Aorta (tissue), 5 donors: ENCODE data around the gene AGBL1. TPM values are rescaled to one million over a fixed set of nuclear protein-coding genes. Genes with fewer than 3 reads are reported as not detected.

Source experiments
- ATAC-seq: fragments of 200-7000 bp; cut with Tn5 transposase; one replicate; pipeline ENCODE4 v1.9.1; 2022; ENCODE audit warnings: moderate library complexity; ENCODE audit not compliant: low FRiP score
- DNase-seq, 2 donors: peaks; one replicate each; pipeline ENCODE4 v3.0.0-alpha.2; 2020
- H3K27ac ChIP-seq, 2 donors: one replicate each; pipeline ENCODE4 v1.5.1; 2013; ENCODE audit warnings: low read length in 2 of 2, mild to moderate bottlenecking in 2 of 2, moderate library complexity in 2 of 2, control low read depth in 1 of 2, inconsistent platforms in 1 of 2, low read depth in 1 of 2
- H3K27me3 ChIP-seq, 2 donors: one replicate each; pipeline ENCODE4 v1.6.1; 2013; ENCODE audit warnings: control low read depth in 1 of 2, low read length in 1 of 2, mild to moderate bottlenecking in 1 of 2, moderate library complexity in 1 of 2; ENCODE audit not compliant: insufficient read depth in 2 of 2, control insufficient read depth in 1 of 2
- H3K36me3 ChIP-seq, 2 donors: one replicate each; pipeline ENCODE4 v1.6.1; 2013; ENCODE audit warnings: control low read depth in 1 of 2, low read length in 1 of 2, mild to moderate bottlenecking in 1 of 2; ENCODE audit not compliant: insufficient read depth in 2 of 2, control insufficient read depth in 1 of 2
- H3K4me1 ChIP-seq, 2 donors: one replicate each; pipeline ENCODE4 v1.6.1; 2013; ENCODE audit warnings: low read length in 2 of 2, control low read depth in 1 of 2, mild to moderate bottlenecking in 1 of 2, moderate library complexity in 1 of 2; ENCODE audit not compliant: insufficient read depth in 2 of 2, control insufficient read depth in 1 of 2
- H3K4me3 ChIP-seq, 2 donors: one replicate each; pipeline ENCODE4 v1.5.1; 2013; ENCODE audit warnings: low read length in 2 of 2, control low read depth in 1 of 2, mild to moderate bottlenecking in 1 of 2
- H3K9me3 ChIP-seq: one replicate; pipeline ENCODE4 v1.6.1; 2013; ENCODE audit warnings: mild to moderate bottlenecking, low read length; ENCODE audit not compliant: control insufficient read depth
- WGBS, 2 donors: extraction: QIAGEN DNeasy Blood & Tissue Kit; methylation state at CpG; one replicate each; pipeline ENCODE4 v1.1.7; 2013; 5-methylcytosine and 5-hydroxymethylcytosine counted together
- intact Hi-C, 2 donors: fragments of 100-400 bp; cut with DNase I; formaldehyde crosslinking; loops; one replicate each; pipeline versions ENCODE4 v1.14.2 to v1.15.0; 2022
- long read RNA-seq, 2 donors: library from polyadenylated mRNA; unstranded; transcript quantifications; one replicate each; pipeline ENCODE4 v2.0.0, GENCODE V29; 2020 to 2021
- polyA plus RNA-seq, 2 donors: library from polyadenylated mRNA; stranded (reverse); fragments of 200-250 nt; gene quantifications; one replicate each; pipeline ENCODE4 v1.2.3, GENCODE V29; 2013
- total RNA-seq, 2 donors: library from RNA; stranded (reverse); fragmentation: NEBNext Ultra II Directional; extraction: Animal tissue kit (Norgen Biotek cat#: 25700); gene quantifications; one replicate each; pipeline ENCODE4 v1.2.1, GENCODE V29; 2021
- donor health status: healthy with polysubstance abuse.
- donor health status: Bipolar disorder and iron deficiency.
- donor health status: DM: no; HTN: no; CAD: no.
- donor health status: DM: no; HTN: no; CAD: no.
- donor health status: DM: yes; HTN: yes; CAD: no.

AGBL1 gene
- total RNA-seq (under 1 TPM in 1 of 2 donors, not detected in 1; 0.21 TPM), polyA plus RNA-seq (not detected)
- long read RNA-seq, donor 1, result 0 reads
- long read RNA-seq, donor 2, result 0 reads

DNA sequence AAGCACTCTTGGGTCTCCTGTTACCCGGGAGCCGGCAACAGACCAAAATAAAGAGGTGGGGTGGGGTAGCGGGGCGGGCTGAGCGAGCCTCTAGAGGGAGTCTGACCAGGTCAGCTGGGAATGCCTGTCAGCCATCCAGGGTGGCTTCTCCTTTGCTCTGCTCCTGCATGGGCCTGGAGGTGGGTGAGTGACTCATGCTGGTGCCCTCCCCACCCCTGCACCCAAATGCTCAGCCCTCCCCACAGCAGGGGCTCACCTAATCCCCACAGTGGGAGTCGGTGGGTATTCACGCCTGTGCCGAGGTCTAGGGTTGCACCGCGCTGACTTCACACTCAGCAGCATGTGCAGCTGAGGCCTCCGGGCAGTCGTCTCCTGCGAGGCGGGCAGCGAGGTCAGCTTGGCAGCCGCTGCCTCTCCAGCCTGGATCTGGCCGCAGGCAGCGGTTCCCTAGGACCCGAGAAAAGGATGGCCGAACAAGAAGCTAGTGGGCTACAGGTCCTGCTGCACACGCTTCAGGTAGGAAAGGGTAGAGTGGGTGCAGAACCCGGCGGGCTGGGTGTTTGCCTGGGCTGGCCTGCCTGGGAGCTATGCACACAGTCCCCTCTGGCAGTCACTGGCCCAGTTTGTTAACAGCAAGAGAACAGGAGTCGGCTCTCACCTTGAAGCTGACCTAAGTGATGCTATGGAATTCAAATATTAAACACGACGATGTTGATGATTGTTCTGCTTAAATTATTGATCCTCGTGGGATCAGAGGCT, at the start of gene AGBL1:
Gene AGBL1 (plus strand): TSS at position 364 of the 759 bp plus-strand sequence.
- no peaks in the 10 kb centered on the region for H3K4me1 ChIP-seq
- WGBS, 2 donors, result 75 to 80% methylated on average over 27 of the region's 27 CpGs
- H3K9me3 ChIP-seq, result no peaks in the 10 kb centered on the region
- intact Hi-C loops, result no loop called here
- no peaks in the 10 kb centered on the region for H3K36me3 ChIP-seq
- no peak within 1 kb of the TSS for H3K4me3 ChIP-seq
- no peak for DNase-seq
- H3K27me3 ChIP-seq, result no peaks in the 10 kb centered on the region
- ATAC-seq, result no peak
- no peak within 1 kb of the TSS for H3K27ac ChIP-seq

DNA sequence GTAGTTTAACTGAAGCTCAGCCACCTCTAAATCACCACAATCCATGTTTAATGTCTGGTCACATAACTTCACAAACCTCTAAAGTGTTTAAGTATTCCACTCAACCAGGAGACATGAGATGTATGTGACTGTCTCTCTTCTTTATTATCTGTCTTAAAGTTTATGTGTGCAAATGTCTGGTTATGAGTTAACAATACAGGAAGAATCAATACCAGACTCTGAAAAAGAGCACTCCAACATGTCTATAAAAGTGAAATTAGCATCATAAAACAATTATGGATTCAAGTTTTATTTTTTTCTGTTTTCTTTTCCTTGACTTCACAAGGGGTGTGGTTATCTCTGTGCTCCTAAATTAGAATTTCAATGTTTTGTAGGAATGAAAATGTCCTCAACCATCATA, 44.8 kb upstream of the AGBL1 start:
- Histone ChIP-seq H3K9me3 (no peaks in the 10 kb centered on the region), H3K4me1 (no peaks in the 10 kb centered on the region), H3K36me3 (no peaks in the 10 kb centered on the region), H3K27me3 (no peaks in the 10 kb centered on the region), H3K4me3 (no peak overlapping the region), H3K27ac (no peak overlapping the region)
- DNase-seq (no peak), ATAC-seq (no peak)
- intact Hi-C loops, result no loop called here

DNA sequence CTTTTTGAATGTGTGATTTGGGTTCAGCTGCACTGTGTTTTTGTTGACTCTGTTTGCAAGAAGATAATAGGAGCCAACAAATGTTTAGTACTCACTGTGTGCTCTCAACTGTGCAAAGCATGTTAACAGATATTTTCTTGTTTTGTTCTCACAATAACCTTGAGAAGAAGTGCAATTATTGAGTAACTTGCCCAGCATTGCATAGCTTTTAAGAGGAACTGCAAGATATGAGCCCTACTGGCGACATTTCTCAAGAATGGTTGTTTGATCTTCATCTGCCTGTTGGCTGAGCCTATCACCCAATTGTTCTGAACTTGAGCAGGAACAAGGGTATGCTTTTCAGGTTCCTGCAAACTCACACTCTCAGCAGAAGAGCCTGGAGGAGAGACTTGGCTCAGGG, 43.4 kb upstream of the AGBL1 start:
- Histone ChIP-seq H3K27me3 (no peaks in the 10 kb centered on the region), H3K36me3 (no peaks in the 10 kb centered on the region), H3K4me1 (no peaks in the 10 kb centered on the region), H3K27ac (no peak overlapping the region), H3K9me3 (peaks cover 1% of the 10 kb centered on the region), H3K4me3 (no peak overlapping the region)
- ATAC-seq (no peak), DNase-seq (no peak)
- 85 to 87% methylated on average over 1 of the region's 1 CpG for WGBS, 2 donors
- intact Hi-C loops, result no loop called here

DNA sequence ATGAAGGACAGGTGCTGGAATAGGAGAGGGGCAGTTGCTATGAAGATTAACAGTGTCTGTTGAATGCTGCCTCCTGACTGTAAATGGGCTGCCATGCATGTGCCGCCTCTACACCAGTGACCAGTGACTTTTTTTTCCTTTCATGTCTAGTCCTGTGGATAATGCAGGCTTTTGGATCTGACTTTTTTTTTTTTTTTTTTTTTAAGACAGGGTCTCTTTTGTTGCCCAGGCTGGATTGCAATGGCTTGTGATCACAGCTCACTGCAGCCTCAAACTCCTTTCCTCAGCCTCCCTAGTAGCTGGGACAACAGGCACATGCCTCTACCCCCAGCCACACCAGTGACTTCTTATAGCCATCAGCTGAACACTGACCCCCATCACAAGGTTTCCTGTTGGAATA, 41.2 kb upstream of the AGBL1 start:
- H3K4me3 ChIP-seq, result no peak overlapping the region
- H3K9me3 ChIP-seq, result peaks cover 1% of the 10 kb centered on the region
- intact Hi-C loops, result no loop called here
- H3K27ac ChIP-seq, result no peak overlapping the region
- H3K36me3 ChIP-seq, result no peaks in the 10 kb centered on the region
- DNase-seq (no peak), ATAC-seq (no peak)
- H3K27me3 ChIP-seq, result no peaks in the 10 kb centered on the region
- no peaks in the 10 kb centered on the region for H3K4me1 ChIP-seq
- whole genome bisulfite sequencing, 2 donors, result 89 to 95% methylated on average over 1 of the region's 1 CpG

DNA sequence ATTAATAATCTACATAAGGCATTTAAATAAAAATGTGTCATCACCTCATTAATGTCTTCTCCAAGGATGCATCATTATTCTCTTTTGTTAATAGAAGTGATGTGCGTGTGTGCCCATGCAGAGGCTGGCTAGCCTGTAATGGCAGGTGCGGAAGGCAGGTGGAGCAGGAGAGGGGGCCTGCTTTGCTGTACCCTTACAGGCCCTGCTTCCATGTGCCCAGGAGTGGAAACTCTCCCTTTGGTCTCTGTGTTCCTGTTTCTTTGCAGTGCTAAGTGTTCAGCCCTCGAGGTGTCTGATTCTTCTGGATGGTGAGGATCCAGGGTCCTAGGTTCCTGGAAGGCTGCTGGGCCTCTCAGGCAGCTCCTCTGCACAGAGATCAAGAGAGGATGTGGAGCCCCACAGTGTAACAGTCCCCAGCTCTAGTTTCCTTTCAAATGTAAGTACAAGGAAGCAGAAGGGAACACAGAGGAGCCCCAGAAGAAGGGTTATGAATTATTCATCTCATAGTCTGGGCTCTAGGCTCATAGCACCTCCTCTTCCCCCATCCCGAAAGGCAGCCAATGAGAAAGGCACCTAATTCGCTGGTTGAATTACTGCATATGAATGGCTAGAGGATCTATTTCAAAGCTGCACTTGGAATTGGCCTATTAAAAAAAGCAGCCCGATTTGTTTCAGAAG, 39.2 kb upstream of the AGBL1 start:
- intact Hi-C loops, result no loop called here
- ATAC-seq (no peak), DNase-seq (no peak)
- Histone ChIP-seq H3K4me3 (no peak overlapping the region), H3K27me3 (no peaks in the 10 kb centered on the region), H3K4me1 (no peaks in the 10 kb centered on the region), H3K9me3 (peaks cover 1% of the 10 kb centered on the region), H3K36me3 (no peaks in the 10 kb centered on the region), H3K27ac (no peak overlapping the region)
- 73% methylated on average over 6 of the region's 6 CpGs for WGBS, 2 donors

DNA sequence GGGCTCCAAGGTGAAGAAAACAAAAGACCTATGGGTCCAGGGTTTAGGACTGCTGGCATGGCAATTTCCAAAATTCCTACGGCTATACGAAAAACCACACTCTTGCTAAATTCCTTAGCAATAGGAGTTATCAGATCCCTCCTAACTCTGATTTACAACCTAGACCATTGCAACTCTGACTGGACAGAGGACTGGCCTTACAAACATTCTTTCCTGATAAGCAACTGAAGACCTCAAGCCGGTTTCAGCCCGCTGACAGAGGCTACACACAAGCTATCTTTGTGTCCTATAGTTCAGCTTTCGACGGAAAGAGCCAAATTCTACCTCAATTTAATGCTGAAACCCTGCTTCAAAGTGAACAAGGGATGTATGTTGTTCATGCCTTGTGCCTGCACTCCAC, 38.3 kb upstream of the AGBL1 start:
- H3K27ac ChIP-seq, result no peak overlapping the region
- WGBS, 2 donors, result 25 to 32% methylated on average over 6 of the region's 6 CpGs
- H3K36me3 ChIP-seq, result no peaks in the 10 kb centered on the region
- H3K9me3 ChIP-seq, result peaks cover 1% of the 10 kb centered on the region
- no peak overlapping the region for H3K4me3 ChIP-seq
- no peaks in the 10 kb centered on the region for H3K27me3 ChIP-seq
- DNase-seq (no peak), ATAC-seq (no peak)
- no peaks in the 10 kb centered on the region for H3K4me1 ChIP-seq
- intact Hi-C loops, result no loop called here

DNA sequence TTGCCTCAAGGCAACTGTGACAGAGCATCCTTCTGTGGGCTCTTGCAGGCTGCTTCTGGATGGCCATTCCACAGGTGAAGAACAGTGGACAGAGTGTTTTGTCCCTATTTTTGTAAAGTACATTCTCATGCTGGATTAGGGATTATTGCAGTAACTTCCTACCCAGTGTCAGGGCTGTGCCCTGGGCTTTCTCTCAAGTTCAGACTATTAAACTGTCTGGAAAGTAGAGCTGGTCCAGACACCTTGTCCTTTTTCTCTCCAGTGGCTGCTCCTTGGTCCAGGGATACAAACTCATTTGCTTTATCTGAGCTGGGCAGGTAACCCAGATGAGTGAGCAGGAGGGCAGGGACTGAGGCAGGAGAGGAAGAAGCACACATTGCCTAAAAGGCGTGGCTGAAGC, 37.4 kb upstream of the AGBL1 start:
- no peak overlapping the region for H3K4me3 ChIP-seq
- H3K27me3 ChIP-seq, result no peaks in the 10 kb centered on the region
- H3K27ac ChIP-seq, result no peak overlapping the region
- H3K36me3 ChIP-seq, result no peaks in the 10 kb centered on the region
- ATAC-seq (no peak), DNase-seq (no peak)
- WGBS, 2 donors, result 80 to 90% methylated on average over 1 of the region's 1 CpG
- peaks cover 1% of the 10 kb centered on the region for H3K9me3 ChIP-seq
- intact Hi-C loops, result no loop called here
- no peaks in the 10 kb centered on the region for H3K4me1 ChIP-seq

DNA sequence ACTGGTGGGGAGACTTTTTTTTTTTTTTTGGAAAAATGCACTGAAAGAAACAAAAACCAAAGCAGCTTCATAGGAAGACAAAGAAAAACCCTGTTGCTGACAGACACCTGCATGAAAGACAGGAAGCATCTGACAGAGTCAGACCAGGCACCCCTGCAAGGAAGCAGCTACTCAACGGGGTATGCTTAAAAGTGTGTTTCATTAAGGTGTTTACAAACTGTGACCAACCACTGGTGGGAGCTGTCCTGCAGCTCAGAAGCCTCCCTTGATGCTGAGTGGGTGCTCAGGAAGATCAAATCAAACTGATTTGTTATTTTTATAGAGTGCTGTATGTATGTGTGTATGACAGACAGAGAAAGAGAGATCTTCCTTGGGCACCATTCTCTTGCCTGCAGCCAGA, 34.7 kb upstream of the AGBL1 start:
- intact Hi-C loops, result no loop called here

DNA sequence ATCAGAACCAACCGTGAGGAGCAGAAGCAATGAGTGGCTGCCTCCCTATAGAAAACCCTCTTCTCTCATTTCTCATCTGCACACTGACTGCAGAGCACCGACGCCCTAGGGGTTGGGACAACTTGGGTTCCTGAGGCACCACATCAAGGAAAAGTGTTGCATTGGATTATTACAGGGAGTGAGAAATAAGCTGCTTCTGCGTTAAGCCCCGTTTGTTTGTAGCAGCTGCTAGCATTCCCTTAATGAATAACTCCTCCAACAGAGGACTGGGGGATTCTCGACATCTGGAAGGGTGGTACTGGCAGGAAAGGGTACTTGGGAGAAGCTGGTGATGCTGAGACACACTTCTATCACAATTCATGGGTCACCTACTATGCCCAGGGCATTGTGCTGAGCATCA, 25.3 kb upstream of the AGBL1 start:
- H3K36me3 ChIP-seq, result no peaks in the 10 kb centered on the region
- no peak overlapping the region for H3K27ac ChIP-seq
- no peaks in the 10 kb centered on the region for H3K4me1 ChIP-seq
- no peaks in the 10 kb centered on the region for H3K27me3 ChIP-seq
- no peak for DNase-seq
- WGBS, 2 donors, result 78 to 80% methylated on average over 6 of the region's 6 CpGs
- no peak for ATAC-seq
- H3K9me3 ChIP-seq, result peaks cover 1% of the 10 kb centered on the region
- intact Hi-C loops, result no loop called here
- H3K4me3 ChIP-seq, result no peak overlapping the region

More for the DNA sequence above, 34.7 kb upstream of the AGBL1 start:
- no peaks in the 10 kb centered on the region for H3K4me1 ChIP-seq
- 4 to 10% methylated on average over 1 of the region's 1 CpG for WGBS, 2 donors
- H3K9me3 ChIP-seq, result peaks cover 1% of the 10 kb centered on the region
- no peaks in the 10 kb centered on the region for H3K36me3 ChIP-seq
- H3K27me3 ChIP-seq, result no peaks in the 10 kb centered on the region
- H3K4me3 ChIP-seq, result no peak overlapping the region
- no peak overlapping the region for H3K27ac ChIP-seq
- DNase-seq (no peak), ATAC-seq (no peak)
